H1 (cell line): Measurements from ENCODE around the gene DLGAP3. TPM values are rescaled to one million over a fixed set of nuclear protein-coding genes. Genes with fewer than 3 reads are reported as not detected.

ENCODE experiments used
- EGR1 ChIP-seq: IDR thresholded peaks from 2 replicates; pipeline ENCODE4 v1.6.1; 2011; ENCODE audit warnings: low read depth, low read length, borderline replicate concordance
- JUND ChIP-seq: IDR thresholded peaks from 2 replicates; pipeline ENCODE4 v1.6.1; 2011; ENCODE audit warnings: mild to moderate bottlenecking, improper control_type of control experiment, low read length
- MAX ChIP-seq: IDR thresholded peaks from 2 replicates; pipeline ENCODE4 v1.6.1; 2012; ENCODE audit warnings: inconsistent platforms
- TEAD4 ChIP-seq: IDR thresholded peaks from 2 replicates; pipeline ENCODE4 v1.6.1; 2012; ENCODE audit warnings: low read depth, low read length, inconsistent platforms, mixed read lengths
- polyA plus RNA-seq, 7 experiments: library from polyadenylated mRNA; depleted of rRNA in 3 of 7; stranded (reverse) in 5 of 7; unstranded in 2 of 7; fragments of >200 nt in 5 of 7; fragments of 200-250 nt in 2 of 7; gene quantifications; 1 replicate in 5 of 7; 2 replicates in 1 of 7; 4 replicates in 1 of 7; pipeline versions ENCODE4 v1.2.1 to v1.2.3, GENCODE V29; 2011 to 2013; ENCODE audit warnings: missing spikeins in 2 of 7, mixed read lengths in 2 of 7
- total RNA-seq: library from RNA; stranded (reverse); fragmentation: NEBNext Ultra II Directional; extraction: Animal tissue kit (Norgen Biotek cat#: 25700); gene quantifications from 2 replicates; pipeline ENCODE4 v1.2.1, GENCODE V29; 2021

Gene DLGAP3
- total and polyA plus RNA-seq, 2 of the 8 experiments (the other 6 are each of a cell fraction or from before 2014, with no cell fraction given) = 3.8 to 13.2 TPM

GRCh38 chr1:34918386-34918976, 11.0 kb downstream of the DLGAP3 start (continued):
- TF ChIP-seq JUND (no peak), MAX (no peak), TEAD4 (no peak), EGR1 (no peak)
